Measurements from ENCODE around the gene MCTP2.

MCTP2 gene

DNA sequence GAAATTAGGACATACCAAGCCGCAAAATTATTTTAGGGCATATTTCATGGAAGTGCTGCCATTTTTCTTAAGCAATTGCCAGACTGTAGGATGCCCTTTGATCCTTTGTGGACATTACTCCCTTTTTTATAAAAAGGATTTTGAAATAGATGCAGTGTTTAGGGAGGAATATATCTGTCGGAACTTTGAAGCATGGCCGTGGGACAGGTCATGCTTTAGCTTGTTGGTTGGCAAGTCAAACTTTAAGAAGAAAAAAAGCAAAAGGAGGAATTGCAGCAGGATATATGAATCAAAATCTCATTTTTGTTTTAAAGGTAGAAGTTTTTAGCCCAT lies 122.1 kb downstream of the MCTP2 start:
- no peak for DNase-seq (ENCODE audit: low read depth)
- H3K4me3 ChIP-seq (ENCODE audit: low read depth, low read length), result no peak overlapping the region
- TF ChIP-seq, protein P1, sequence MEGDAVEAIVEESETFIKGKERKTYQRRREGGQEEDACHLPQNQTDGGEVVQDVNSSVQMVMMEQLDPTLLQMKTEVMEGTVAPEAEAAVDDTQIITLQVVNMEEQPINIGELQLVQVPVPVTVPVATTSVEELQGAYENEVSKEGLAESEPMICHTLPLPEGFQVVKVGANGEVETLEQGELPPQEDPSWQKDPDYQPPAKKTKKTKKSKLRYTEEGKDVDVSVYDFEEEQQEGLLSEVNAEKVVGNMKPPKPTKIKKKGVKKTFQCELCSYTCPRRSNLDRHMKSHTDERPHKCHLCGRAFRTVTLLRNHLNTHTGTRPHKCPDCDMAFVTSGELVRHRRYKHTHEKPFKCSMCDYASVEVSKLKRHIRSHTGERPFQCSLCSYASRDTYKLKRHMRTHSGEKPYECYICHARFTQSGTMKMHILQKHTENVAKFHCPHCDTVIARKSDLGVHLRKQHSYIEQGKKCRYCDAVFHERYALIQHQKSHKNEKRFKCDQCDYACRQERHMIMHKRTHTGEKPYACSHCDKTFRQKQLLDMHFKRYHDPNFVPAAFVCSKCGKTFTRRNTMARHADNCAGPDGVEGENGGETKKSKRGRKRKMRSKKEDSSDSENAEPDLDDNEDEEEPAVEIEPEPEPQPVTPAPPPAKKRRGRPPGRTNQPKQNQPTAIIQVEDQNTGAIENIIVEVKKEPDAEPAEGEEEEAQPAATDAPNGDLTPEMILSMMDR (IDR thresholded peaks at IDR 0.05; ENCODE audit: insufficient read depth, low read depth, low read length, missing control alignments), result no peak

DNA sequence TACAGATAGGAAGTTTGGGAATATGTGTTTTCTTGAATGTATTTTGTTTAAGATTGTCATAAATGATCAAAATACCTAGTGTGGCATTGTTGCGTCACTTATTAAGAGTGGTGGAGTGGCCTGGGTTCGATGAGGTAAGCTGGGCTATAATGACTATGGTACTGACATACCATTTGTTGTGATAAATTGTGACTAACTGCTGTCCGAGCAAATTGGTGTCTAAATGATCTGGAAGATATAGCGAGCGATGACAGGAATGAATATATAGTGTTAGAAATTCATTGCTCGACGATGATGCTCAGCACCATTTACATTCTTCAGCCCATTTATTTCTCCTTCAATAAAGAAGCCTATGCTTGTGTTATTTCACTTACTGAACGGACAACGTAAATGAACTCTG lies 123.3 kb downstream of the MCTP2 start:
- TF ChIP-seq, protein P1 (IDR thresholded peaks at IDR 0.05; ENCODE audit: insufficient read depth, low read depth, low read length, missing control alignments), result no peak
- H3K4me3 ChIP-seq (ENCODE audit: low read depth, low read length), result no peak overlapping the region
- DNase-seq (ENCODE audit: low read depth), result no peak

DNA sequence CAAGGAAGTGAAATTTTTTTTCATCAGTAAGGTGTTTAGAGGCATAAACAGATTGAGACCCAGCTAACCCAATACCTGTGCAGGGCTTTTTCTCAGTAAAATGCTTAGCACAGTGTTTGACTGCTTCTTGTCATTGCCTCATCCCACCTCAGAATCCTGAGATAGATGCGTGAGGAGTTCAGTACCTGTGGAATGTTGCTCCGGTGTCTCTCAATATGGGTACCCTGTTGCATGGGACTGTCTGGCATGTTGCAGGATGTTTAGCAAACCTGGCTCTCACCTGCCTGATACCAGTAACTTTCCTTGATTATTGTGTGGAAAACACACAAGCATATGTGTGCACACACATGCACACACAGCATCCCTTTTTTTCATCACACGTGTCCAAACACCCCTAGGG lies 128.4 kb downstream of the MCTP2 start:
- no peak for DNase-seq (ENCODE audit: low read depth)
- no peak overlapping the region for H3K4me3 ChIP-seq (ENCODE audit: low read depth, low read length)
- TF ChIP-seq, protein P1 (IDR thresholded peaks at IDR 0.05; ENCODE audit: insufficient read depth, low read depth, low read length, missing control alignments), result no peak

DNA sequence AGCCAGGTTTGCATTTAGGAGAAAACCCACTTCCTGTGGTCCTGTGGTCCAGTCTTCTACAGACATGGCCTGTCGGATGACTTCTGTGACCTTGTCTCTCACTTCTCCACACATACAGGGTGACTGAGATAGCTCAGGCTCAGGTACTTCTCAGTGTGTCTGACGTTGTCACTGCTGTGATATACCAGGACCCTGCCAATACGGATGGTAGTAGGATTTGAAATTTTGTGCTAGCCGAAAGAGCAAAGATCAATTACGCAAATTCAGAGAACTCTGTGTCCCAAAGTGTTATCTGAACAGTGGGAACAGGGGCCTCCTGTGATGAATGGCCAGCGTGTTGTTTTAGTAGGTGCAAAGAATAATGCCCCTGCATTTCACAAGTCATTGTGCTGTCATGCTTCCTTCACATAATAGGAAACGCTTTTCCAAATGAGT lies 128.9 kb downstream of the MCTP2 start:
- DNase-seq (ENCODE audit: low read depth), result no peak
- TF ChIP-seq, protein P1 (IDR thresholded peaks at IDR 0.05; ENCODE audit: insufficient read depth, low read depth, low read length, missing control alignments), result no peak
- H3K4me3 ChIP-seq (ENCODE audit: low read depth, low read length), result no peak overlapping the region

DNA sequence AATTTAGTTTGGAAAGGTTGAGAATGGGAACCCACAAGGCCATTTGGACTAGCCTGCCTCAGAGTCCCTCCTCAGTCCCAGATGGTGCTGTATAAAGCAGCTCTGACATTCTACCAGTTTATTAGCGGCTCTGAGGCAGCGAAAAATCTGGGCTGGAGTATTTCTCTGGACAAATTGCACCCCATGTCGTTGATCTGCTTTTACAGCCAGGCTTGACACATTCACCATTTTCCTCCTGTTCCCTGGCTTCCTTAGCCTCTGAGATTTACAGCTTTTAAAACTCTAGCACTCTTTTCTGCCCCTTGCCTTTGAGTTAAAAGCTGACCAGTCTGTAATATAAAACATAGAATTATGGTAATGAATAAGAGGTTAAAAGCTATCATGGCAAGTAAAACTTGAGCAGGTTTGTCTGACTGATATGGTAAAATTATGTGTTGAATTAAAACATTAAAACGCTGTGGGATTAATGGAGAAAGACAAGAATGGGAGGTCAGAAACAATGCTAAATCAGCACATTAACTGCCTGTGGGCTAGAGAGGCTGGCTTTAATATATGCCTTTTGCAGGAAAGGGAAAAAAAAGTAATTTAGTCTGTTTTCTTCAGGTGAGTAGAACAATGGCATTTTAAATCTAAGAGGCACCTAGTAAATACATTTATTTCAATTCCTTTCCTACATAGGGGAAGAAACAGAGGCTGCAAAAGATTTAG lies 131.2 kb downstream of the MCTP2 start:
- H3K4me3 ChIP-seq (ENCODE audit: low read depth, low read length), result no peak overlapping the region
- TF ChIP-seq, protein P1 (IDR thresholded peaks at IDR 0.05; ENCODE audit: insufficient read depth, low read depth, low read length, missing control alignments), result no peak
- DNase-seq (ENCODE audit: low read depth), result no peak

DNA sequence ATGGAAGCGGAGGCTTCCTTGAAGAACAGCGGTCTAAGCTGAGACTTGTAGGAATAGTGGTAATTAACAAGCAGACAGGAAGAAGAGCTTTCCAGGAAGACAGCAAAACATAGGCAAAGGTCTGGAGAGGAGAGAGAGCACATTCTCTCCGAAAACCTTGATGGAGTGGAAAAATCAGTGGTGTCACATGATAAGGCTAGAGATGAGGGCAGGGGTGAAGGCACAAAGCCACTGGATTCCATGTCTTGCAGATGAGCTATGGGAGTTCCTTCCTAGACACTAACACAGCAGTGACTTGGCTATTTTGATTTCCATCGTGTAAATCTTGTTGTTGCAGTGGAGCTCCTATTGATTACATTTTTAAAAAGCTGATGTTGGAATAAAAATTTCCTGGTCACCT lies 132.0 kb downstream of the MCTP2 start:
- no peak for DNase-seq (ENCODE audit: low read depth)
- no peak overlapping the region for H3K4me3 ChIP-seq (ENCODE audit: low read depth, low read length)
- TF ChIP-seq, protein P1 (IDR thresholded peaks at IDR 0.05; ENCODE audit: insufficient read depth, low read depth, low read length, missing control alignments), result no peak

DNA sequence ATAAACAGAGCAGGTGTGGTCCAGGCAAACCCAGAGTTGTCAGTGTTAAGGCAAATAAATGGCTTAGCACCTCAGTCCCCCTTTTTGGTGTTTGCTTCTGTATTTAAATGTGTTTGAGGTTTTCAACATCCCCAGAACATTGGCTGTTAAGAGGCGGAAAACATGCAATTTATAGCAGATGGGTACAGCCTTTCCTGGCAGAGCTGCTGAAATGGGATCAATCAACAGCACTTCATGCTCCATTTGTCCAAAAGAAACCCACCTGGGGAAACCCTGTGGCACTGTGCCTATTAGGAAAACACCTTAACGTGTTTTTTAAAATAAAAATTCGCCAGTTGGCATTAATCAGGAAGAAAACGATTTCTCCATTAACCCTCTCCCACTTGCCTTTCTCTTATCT lies 135.4 kb downstream of the MCTP2 start:
- H3K4me3 ChIP-seq (ENCODE audit: low read depth, low read length), result no peak overlapping the region
- TF ChIP-seq, protein P1 (IDR thresholded peaks at IDR 0.05; ENCODE audit: insufficient read depth, low read depth, low read length, missing control alignments), result no peak
- no peak for DNase-seq (ENCODE audit: low read depth)

Data from GM12865 (cell line).